NCI-H2196 (cell line): Measurements from ENCODE around the gene TP53BP2.
"Not testable (repeated sequence)": the region's sequence is repeated elsewhere in the genome, so short reads cannot be mapped to it uniquely, and the experiment has no call there.

Experiments
- DNase-seq: peaks from one replicate; lab custom pipeline; 2025; ENCODE audit not compliant: unreplicated experiment; lab: John Stamatoyannopoulos, UW

TP53BP2 gene

DNA sequence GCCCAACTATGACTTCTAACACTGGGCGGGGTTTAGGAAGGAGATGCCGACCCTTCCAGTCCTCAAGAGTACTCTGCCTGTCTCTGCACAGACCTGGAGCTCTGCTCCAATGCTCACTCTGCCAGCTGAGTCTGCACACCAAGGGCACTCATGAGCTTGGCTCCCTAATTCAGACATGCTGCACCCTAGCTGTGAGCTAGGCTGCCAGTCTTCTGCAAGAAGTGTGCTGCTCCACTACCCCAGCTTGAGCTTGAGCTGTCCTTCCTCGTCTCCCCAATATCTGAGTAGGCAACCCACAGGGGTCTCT, 13.2 kb downstream of the TP53BP2 start:
- no peak for DNase-seq

DNA sequence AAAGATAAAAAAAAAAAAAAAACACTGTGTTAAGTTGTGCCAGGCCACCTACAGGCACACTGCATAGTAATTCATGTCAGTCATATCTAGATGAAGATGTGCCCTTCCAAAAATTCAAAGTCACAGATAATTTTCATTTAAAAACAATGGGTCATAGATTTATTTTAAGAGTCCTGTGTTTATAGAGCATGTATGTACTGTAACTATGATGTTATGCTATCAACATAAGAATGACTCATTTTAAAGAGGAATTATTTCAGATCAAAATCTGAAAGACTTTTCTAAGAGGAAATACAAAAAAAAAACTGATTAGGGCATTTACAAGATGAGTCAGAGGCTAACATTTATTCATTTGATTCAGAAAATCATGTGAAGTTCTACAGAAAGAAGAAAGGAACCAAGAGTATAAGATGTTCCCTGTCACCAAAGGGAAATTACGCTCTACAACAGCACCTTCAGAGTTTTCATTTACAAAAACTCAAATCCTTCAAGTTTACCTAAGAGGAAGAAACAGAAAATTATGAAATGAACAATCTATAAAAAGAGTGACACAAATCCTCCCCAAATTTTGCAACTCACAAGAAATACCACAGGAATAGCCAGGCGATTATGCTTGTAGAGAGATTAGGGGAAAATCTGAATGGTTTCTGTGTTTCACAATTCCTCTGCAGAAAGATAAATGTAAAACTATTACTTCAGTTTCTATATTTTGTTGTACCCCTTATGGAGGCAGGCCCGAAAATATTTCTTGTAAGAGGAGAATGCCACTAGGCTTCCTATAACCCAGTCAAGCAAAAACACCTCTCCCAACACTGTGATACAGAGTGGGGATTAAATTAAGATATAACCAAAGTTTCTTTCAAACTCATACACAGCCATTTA, 13.8 kb downstream of the TP53BP2 start:
- no peak for DNase-seq

DNA sequence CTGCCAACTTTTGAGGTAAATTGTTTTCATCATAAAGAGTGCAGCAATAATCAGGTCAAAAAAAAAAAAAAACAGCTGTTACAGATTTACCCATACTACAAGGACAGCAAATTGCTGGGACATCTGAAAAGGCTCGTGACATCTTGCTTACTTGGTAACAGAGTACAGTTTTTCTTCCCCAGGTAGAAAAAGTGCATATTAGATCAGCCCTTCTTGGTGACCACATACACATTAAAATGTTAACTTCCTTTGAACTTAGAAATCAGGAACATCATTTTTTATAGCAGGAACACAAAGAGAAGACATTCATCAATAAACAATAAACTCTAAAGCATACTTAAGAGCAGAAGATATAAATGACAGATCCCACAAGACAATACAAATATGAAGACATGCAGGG, 16.1 kb downstream of the TP53BP2 start:
- DNase-seq: no peak

DNA sequence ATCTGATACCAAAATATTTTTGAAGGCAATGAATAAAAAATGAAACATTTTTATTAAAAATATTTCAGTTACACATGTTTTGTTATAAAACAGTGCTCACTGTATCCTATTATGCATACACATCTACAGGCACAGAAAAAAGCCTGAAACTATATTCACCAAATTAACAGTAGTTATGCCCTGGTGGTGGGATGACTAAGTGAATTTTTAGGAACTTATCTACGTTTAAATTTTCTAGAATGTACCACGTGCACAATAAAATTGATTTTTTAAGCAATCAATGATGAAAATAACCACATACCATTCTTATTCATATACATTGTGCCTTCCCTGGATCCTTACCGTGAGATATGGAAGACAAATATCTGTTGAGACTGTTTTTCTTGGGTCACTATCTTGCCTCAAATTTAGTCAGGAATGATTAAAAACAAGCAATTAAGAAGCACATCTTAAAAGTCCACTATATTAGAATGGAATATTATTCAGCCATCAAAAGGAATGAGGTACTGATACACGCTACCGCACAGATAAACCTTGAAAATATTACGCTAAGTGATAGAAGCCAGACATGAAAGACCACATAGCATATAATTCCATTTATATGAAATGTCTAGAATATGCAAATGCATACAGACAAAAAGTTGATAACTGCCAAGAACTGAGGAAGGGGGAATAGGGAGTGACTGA, 17.4 kb downstream of the TP53BP2 start:
- DNase-seq: no peak

DNA sequence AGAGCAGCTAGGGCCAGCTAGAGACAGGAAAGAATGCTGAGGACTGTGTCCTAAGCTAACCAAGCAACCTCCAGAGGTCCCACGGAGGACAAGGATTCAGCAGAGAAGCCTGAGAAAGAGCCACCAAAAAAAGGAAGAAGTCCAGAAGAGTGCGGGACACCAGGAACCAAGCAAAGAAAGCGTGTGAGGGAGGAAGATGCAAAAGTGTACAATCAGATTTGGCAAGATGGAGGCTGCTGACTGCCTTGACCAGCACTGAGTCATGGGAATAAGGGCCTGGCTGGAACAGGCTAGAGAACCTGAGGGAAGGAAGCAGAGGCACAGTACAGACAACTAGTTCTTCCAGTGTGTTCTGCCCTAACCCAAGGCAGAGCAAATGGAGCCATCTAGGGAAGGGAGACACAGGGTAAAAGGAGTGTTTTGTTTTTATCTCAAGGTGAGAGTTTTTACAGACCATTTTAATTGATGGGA, 18.5 kb downstream of the TP53BP2 start:
- DNase-seq: no peak

DNA sequence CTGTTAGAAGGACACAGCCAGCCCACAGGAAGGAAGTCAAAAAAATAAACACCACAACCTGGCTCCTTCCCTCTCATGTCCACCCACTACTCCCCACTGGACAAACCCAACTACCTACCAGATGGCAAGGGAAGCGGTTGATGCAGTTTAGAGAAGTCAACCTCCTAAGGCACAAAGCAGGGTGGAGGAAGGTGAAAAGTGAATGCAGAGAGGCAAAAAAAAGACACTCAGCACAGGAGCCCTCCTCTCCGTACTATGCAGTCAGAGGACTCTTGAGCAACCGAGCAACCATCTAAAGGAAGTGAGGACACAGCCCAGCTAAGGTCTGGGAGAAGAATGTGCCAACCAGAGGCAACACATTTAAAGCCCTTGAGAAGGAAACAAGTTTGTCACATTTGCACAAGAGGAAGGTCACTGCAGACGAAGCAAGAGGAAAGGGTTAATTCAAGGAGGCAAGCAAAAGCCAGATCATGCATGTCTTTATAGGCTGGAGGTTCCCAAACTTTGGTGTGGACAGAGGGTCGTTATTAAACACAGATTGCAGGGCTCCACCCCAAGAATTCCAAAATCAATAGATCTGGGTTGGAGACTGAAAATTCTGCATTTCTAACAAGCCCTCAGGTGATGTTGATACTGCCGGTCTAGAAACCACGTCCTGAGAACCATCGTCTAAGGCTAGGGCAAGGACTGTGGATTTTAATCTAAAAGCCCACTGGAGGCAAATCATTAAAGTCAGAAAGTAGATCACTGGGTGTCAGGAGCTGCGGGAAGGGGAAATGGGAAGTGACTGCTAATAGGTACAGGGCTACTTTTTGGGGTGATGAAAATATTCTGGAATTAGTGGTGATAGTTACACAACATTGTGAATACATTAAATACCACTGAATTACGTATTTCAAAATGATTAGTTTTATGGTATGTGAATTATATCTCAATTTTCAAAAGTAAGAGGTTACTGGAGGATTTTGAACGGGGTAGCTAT, 19.7 kb downstream of the TP53BP2 start:
- DNase-seq: no peak

DNA sequence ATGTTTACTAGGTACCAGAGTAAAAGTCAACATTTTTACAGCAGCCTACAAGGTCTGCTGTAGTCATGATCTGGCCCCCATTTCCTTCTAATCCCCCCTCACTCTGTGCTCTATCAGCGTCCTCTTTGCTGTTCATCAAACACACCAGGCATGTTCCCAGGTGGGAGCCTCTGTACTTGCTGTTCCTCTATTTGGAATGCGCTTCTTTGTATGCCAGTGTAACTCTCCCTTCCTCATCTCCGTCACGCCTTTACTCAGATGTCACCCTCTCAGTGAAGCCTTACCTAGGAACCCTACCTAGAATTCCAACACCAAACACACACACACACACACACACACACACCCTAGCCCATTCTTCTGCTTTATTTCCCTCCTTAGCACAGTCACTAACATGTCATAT, 21.0 kb downstream of the TP53BP2 start:
- DNase-seq: no peak

DNA sequence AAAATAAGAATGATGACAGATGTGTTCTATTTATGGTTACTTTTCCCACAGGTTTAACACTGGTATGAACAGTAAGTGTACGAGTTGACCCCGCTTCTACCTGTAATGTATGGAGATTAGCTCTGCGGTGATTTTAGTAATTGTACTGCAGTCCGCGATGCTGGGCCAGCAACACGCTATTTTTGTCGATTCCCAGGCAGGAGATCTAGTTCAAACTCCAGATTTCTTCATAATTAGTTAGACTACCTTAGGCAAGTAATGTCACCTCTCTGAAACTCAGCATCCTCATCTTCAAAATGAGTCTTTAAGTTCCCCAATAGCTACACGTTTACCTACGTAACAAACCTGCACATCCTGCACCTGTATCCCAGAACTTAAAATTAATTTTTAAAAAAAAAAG, 21.5 kb downstream of the TP53BP2 start:
- no peak for DNase-seq

DNA sequence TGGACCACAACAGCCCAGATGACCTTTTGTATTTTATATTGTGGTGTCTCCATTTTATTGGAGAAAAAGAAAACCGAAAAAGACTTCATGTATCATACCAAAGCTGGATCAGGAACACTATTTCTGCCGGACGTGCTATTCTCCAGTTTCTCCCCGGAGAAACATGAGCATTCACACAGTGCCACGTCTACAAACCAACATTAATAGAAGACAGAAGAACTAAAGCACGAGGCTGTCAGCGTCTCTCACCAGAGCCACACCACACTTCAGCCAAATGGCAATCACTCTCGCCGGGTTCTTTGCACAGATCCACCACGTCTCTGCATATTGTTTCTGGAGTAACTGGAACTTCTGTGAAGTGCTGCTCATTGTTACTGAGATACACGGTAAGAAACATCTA, 24.8 kb downstream of the TP53BP2 start:
- DNase-seq: no peak

DNA sequence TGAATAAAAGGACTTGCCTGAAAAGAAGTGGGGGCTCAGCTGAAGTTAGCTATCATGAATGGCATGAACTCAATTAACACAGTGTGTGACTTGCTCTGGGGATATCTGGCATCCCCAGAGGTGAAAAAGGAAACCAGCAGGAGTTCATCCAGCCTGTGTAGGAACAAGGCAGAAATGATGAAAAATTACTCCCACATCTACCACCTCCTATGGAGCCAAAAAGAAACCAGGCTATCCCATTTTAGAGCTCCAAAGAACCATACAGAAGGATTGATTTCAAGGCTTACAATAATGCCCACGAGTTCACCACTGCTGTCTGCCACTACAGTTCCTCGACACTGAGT, 25.3 kb downstream of the TP53BP2 start:
- DNase-seq: no peak

DNA sequence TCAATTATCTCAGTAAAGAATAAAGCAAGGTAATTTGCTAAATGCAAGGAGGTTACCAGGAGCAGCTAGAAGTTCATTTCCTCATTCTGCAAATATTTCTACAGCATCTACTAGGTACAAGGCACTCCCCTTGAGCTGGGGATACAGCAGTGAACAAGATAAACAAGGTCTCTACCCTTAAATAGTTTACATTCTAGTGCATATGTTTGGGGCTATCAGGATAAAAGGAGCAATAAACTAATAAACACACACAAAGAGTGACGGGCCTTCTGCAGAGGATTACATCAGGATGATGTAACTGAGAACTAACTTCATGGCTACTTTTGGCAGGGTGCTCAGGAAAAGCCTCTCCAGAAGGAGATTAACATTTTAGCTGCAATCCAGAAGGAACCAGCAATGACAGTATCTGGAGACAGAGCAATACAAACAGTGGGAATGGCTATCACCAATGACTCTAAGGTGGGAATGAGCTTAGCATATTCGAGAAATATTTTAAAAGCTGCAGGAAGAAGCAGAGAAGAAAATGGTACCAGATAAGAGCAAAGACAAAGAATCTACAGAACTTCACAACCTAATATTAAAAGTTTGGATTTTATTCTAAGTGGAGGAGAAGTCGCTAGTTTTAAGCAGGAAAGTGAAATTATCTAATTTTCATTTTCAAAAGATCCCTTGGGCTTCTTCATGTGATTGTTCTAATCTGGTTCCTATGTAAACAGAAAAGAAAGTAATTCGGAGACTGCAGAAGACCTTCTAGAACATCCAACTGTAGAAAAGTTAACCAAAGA, 25.8 kb downstream of the TP53BP2 start:
- DNase-seq: no peak

DNA sequence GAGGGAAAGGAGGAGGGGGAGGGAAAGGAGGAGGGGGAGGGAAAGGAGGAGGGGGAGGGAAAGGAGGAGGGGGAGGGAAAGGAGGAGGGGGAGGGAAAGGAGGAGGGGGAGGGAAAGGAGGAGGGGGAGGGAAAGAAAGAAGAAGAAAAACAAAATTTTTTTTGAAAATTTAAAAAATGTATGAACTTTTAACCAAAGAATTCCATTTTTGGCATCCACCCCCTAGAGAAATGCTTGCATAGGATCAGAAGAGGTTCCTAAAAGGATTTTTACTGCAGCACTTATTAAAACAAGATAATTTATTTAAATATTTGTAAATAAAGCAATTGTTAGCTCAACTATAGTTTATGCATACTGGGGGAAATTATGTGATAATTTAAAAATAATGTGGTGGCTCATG, 28.5 kb downstream of the TP53BP2 start:
- not testable (repeated sequence) for DNase-seq

DNA sequence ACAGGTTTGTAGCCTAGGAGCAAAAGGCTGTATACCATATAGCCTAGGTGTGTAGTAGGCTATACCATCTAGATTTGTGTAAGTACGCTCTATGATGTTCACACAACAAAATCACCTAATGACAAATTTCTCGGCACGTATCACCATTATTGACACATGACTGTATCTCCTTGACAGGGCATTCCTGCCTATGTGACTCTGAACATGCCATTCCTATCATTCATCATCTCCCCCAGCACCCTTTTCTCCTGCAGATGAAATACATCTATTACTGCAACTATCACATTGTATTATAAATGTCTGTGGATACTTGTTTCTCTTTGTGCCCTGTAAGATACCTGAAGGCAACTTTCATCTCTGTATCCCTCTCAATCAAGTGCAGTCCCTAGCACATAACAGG, 29.9 kb downstream of the TP53BP2 start:
- no peak for DNase-seq

DNA sequence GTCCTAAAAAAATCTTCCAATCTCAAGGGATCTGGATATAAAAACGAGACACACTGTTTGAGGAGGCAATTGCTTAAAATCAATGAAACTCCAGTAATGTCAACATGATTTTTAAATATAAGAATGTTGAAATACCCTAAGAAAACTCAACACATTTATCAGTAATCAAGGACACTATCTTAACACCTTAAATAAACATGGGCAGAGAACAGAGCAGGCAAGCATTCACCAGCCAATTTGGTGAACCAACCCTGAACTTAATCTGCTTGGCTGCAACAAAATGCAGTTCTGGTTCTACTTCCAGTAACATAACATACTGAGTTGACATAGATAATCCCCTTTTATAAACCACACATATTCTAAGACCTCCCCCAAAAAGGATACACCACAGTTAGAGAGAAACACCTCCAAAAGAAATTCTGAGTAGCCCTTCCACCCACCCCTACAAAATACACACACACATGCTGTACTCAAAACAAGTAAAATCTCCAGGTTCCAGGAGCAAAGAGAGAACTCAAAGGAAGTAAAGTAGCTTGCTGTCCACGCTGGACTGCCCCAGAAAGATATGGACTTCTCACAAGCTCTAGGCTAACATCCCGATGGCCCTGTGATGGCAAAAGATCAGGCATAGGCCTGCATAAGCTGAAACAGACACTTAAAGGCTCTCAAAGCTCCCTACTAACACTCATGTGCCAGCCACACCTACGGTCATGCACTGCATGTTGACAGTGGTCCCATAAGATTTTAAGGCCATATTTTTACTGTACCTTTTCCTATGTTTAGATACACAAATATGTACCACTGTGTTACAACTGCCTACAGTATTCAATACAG, 30.5 kb downstream of the TP53BP2 start:
- DNase-seq: no peak

DNA sequence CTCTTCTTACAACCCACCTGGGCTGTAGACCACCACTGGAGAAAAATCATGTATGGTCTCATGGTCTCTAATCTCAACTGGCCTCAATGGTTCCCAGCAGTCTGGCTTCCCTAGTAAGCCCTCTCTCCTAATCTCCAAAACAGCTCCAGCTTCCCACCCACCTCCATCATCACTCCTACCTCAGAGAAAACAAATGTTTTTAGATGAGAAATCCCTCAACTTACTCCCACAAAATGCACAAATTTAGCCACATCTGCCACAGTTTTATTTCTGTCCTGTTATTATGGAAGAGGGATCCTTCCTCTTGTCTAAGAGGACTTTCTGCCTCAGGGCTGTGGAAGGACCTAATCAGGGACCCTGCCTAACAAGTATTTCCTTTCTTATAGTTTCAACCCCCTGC, 32.1 kb downstream of the TP53BP2 start:
- DNase-seq: no peak

DNA sequence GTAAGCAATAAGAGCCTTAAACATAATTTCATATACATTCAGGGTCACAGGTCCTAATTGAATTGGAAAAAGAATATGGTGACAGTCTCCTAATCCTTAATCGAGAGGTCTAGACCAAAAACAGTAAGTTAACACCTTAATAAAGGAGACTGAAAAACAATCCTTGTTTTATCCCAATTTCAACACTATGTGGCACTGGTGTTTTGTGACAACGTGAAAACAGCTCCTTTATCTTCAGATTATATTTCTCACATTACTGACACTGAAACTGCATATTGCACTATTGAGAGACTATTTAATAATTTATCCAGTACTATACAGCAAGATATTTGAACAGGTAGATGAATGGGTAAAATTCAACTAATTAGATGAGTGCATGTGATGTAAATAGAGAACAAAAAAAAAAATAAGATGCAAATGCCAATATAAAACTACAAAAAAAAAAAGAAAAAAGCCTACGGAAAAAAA, 34.1 kb downstream of the TP53BP2 start:
- DNase-seq: peak; percentile 53

DNA sequence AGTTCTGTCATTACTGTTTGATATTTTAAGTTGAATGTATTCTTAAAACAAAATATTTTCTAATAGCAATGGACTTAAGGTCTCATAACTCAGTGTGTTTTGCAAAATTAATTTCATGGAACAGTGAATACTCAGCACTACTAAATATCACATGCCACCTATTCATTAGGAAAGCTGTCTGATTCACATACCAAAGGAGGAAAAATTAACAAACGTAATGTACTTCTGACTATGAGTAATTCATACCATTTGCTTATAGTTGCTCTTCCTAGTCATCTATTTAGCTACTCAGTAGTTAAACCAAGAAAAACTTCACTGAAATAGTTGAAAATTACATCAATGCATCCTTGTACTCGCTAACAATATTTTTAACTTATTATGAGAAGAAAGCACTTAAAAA, 35.2 kb downstream of the TP53BP2 start:
- DNase-seq: no peak

DNA sequence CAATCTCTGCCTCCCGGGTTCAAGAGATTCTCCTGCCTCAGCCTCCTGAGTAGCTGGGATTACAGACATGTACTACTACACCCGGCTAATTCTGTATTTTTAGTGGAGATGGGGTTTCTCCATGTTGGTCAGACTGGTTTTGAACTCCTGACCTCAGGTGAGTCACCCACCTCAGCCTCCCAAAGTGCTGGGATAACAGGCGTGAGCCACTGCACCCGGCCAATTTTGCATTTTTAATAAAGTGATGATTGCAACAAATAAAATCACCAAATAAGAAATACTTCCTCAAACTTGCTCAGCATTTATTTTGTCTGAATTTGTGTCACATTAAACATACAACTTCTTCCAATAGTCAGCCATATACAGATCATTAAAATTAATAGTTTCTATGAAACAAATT, 35.8 kb downstream of the TP53BP2 start:
- not testable (repeated sequence) for DNase-seq

DNA sequence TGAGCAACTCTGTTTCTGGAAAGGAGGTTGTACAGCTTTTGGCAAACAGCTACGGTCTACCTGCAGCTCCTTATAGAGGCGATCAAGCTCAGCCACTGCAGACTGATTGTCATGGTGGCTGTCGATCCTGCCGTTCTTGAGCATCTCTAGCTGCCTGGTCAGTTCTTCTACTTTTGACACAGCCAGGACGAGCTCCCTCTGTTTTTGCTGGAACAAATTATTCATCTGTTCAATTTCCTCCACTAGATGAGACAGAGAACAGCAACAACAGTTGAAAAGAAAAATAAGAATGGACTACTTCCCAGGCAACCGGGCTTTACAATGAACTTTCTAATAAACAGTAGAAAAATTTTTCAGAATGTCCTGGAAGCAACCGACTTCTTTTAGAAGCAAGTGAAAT, 42.5 kb downstream of the TP53BP2 start:
- DNase-seq: no peak

DNA sequence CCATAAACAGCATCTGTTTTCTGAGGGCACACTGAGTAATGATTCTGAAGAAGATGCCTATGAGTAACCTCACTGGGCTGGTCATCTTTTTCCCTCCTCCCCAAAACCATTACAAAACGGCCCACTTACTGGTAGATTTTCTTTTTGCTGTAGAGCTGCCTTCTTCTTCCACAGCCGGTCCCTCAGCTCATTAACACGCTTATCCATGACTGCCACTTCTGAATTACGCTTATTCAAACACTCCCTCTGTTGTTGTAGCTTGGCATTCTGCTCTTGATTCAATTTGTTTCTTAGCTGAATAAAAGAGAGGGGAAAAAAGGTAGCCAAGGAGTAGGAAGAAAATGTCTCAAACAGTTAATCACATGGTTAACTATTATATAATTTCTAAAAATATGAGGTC, 43.1 kb downstream of the TP53BP2 start:
- no peak for DNase-seq
